Aorta (tissue), 5 donors: Measurements from ENCODE around the gene ACTN1. TPM values are rescaled to one million over a fixed set of nuclear protein-coding genes. Genes with fewer than 3 reads are reported as not detected.

ENCODE experiments used
- ATAC-seq: fragments of 200-7000 bp; cut with Tn5 transposase; one replicate; pipeline ENCODE4 v1.9.1; 2022; ENCODE audit warnings: moderate library complexity; ENCODE audit not compliant: low FRiP score
- DNase-seq, 2 donors: peaks; one replicate each; pipeline ENCODE4 v3.0.0-alpha.2; 2020
- H3K27ac ChIP-seq, 2 donors: one replicate each; pipeline ENCODE4 v1.5.1; 2013; ENCODE audit warnings: low read length in 2 of 2, mild to moderate bottlenecking in 2 of 2, moderate library complexity in 2 of 2, control low read depth in 1 of 2, inconsistent platforms in 1 of 2, low read depth in 1 of 2
- H3K27me3 ChIP-seq, 2 donors: one replicate each; pipeline ENCODE4 v1.6.1; 2013; ENCODE audit warnings: control low read depth in 1 of 2, low read length in 1 of 2, mild to moderate bottlenecking in 1 of 2, moderate library complexity in 1 of 2; ENCODE audit not compliant: insufficient read depth in 2 of 2, control insufficient read depth in 1 of 2
- H3K36me3 ChIP-seq, 2 donors: one replicate each; pipeline ENCODE4 v1.6.1; 2013; ENCODE audit warnings: control low read depth in 1 of 2, low read length in 1 of 2, mild to moderate bottlenecking in 1 of 2; ENCODE audit not compliant: insufficient read depth in 2 of 2, control insufficient read depth in 1 of 2
- H3K4me1 ChIP-seq, 2 donors: one replicate each; pipeline ENCODE4 v1.6.1; 2013; ENCODE audit warnings: low read length in 2 of 2, control low read depth in 1 of 2, mild to moderate bottlenecking in 1 of 2, moderate library complexity in 1 of 2; ENCODE audit not compliant: insufficient read depth in 2 of 2, control insufficient read depth in 1 of 2
- H3K4me3 ChIP-seq, 2 donors: one replicate each; pipeline ENCODE4 v1.5.1; 2013; ENCODE audit warnings: low read length in 2 of 2, control low read depth in 1 of 2, mild to moderate bottlenecking in 1 of 2
- H3K9me3 ChIP-seq: one replicate; pipeline ENCODE4 v1.6.1; 2013; ENCODE audit warnings: mild to moderate bottlenecking, low read length; ENCODE audit not compliant: control insufficient read depth
- WGBS, 2 donors: extraction: QIAGEN DNeasy Blood & Tissue Kit; methylation state at CpG; one replicate each; pipeline ENCODE4 v1.1.7; 2013; 5-methylcytosine and 5-hydroxymethylcytosine counted together
- intact Hi-C, 2 donors: fragments of 100-400 bp; cut with DNase I; formaldehyde crosslinking; loops; one replicate each; pipeline versions ENCODE4 v1.14.2 to v1.15.0; 2022
- polyA plus RNA-seq, 2 donors: library from polyadenylated mRNA; stranded (reverse); fragments of 200-250 nt; gene quantifications; one replicate each; pipeline ENCODE4 v1.2.3, GENCODE V29; 2013
- total RNA-seq, 2 donors: library from RNA; stranded (reverse); fragmentation: NEBNext Ultra II Directional; extraction: Animal tissue kit (Norgen Biotek cat#: 25700); gene quantifications; one replicate each; pipeline ENCODE4 v1.2.1, GENCODE V29; 2021
- donor health status: healthy with polysubstance abuse.
- donor health status: Bipolar disorder and iron deficiency.
- donor health status: DM: no; HTN: no; CAD: no.
- donor health status: DM: no; HTN: no; CAD: no.
- donor health status: DM: yes; HTN: yes; CAD: no.

Gene ACTN1
- total and polyA plus RNA-seq, 4 donors: 82.0 to 1,590 (median 631) TPM

DNA sequence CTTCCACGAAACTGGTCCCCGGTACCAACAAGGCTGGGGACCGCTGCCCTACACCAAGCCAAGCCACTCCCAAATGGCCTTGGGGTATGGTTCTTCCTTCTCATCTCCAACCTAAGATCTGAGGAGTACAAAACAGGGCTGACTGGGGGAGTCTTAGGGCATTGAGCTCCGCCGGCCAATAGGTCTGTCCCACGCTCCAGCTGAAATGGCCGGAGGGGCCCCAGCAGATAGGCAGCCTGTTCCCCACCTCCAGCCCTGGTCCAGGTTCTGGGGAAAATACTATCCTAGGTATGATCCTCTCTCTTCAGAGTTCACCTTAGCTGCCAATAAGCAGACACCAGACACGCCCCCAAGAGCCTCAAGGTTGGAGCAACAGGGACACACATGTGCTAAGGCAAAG lies 90.2 kb downstream of the ACTN1 start:
- ATAC-seq (no peak), DNase-seq (peak in 1 of 2 donors; percentile 61)
- Histone ChIP-seq H3K27ac (peak overlapping the region in 1 of 2 donors; percentile 31), H3K4me1 (no peaks in the 10 kb centered on the region), H3K27me3 (no peaks in the 10 kb centered on the region), H3K4me3 (no peak overlapping the region), H3K36me3 (peaks cover 8 to 24% of the 10 kb centered on the region in 2 donors), H3K9me3 (no peaks in the 10 kb centered on the region)
- intact Hi-C loops: no loop called here
- WGBS, 2 donors: 83 to 86% methylated on average over 8 of the region's 8 CpGs

DNA sequence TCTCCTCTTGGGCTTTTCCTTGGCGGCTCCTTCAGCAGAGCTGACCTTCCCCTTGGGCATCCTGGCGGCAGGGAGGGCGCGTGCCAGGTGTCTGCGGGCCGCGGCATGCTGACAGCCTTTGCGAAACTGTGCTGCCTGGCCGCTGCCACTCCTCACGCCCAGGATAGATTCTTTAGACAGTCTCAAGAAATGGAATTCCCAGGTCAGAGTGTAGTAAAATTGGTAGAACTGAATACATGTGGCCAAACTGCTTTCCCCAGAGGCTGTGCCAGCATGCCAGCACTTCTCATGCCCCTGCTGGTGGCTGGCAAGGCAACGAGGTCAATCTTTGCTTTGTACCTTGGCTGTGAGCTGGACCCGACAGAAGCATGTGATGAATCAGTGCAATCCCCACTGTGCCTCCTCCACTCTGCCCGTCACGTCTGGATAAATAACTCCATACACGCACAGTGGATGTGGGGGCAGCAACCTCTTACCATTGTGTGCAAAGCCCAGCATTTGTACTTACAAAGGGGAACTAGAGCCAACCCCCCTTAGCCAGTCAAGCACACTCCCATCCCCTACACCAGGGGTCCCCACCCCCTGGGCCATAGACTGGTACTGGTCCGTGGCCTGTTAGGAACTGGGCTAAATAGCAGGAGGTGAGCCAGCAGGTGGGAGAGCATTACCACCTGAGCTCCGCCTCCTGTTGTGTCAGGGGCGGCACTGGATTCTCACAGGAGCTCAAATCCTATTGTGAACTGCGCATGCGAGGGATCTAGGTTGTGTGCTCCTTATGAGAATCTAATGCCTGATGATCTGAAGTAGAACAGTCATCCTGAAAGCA lies 90.9 kb downstream of the ACTN1 start:
- ATAC-seq: peak; percentile 11
- DNase-seq: peak in 1 of 2 donors; percentile 76
- Histone ChIP-seq H3K27me3 (no peaks in the 10 kb centered on the region), H3K9me3 (no peaks in the 10 kb centered on the region), H3K4me3 (no peak overlapping the region), H3K27ac (peak overlapping the region in 1 of 2 donors; percentile 32), H3K4me1 (no peaks in the 10 kb centered on the region), H3K36me3 (peaks cover 8 to 19% of the 10 kb centered on the region in 2 donors)
- 50 to 55% methylated on average over 20 of the region's 20 CpGs for WGBS, 2 donors
- intact Hi-C loops: no loop called here

DNA sequence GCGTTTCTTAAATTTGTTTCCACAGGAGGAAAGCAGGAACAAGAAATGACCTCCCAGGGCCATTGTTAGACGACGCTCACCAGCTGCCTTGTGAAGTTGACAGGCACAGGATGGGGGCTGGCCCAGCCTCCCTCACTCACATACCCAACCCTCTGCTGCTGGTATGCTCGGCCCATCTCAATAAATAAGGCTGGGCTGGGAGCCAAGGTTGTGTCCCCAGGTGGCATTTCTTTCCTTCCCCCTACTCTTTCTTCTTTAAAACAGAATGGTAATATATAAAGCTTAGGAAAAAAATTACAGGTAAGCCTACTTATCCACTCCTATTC lies 93.0 kb downstream of the ACTN1 start:
- DNase-seq (no peak), ATAC-seq (no peak)
- intact Hi-C loops: no loop called here
- Histone ChIP-seq H3K4me3 (no peak overlapping the region), H3K27ac (no peak overlapping the region), H3K4me1 (no peaks in the 10 kb centered on the region), H3K36me3 (peaks cover 5 to 27% of the 10 kb centered on the region in 2 donors), H3K9me3 (no peaks in the 10 kb centered on the region), H3K27me3 (no peaks in the 10 kb centered on the region)
- WGBS, 2 donors: 46 to 47% methylated on average over 4 of the region's 4 CpGs

DNA sequence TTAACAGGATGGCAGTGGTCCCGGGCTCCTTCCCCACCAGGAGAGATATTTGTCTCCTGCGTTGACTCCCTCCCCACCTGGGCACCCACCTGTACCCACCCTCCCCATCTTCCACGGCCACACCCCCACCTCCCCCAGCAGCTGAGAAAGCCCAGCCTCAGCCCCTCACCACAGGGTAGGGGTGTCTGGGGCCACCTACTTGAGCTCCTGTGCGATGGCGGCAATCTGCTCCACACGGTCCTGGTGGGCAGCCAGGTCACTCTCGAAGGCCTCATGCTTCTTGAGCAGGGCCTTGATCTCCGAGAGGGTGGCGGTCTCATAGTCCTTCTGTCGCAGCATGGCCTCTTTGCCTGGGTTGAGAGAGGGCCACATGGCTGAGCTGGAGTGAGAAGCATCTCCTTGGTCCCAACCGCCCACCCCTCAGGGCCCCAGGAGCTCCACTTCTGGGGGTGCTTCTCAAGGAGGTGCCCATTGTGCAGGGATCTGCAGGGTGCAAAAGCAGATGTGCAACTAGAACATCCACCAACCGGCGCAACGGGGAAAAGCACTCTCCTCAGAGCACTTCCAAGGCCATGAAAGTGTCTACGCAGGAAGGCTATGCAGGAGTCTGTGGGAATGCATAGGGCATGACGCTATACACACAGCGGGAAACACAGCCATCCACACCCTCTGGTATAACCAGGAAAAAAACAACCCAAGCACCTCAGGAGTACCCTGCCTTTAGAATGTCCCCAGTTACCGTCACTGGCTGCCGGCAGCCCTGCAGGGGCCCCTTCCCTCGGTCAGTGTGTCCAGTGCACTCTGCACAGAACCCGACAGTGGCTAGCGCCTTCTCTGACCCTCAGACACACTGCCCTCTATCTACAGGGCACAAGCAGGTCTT lies 93.6 kb downstream of the ACTN1 start:
- Histone ChIP-seq H3K36me3 (peaks cover 5 to 24% of the 10 kb centered on the region in 2 donors), H3K4me3 (no peak overlapping the region), H3K4me1 (no peaks in the 10 kb centered on the region), H3K27me3 (no peaks in the 10 kb centered on the region), H3K27ac (peak overlapping the region in 1 of 2 donors; percentile 66), H3K9me3 (no peaks in the 10 kb centered on the region)
- ATAC-seq: peak; percentile 22
- intact Hi-C loops: no loop called here
- DNase-seq: no peak
- 90 to 91% methylated on average over 22 of the region's 22 CpGs for WGBS, 2 donors

DNA sequence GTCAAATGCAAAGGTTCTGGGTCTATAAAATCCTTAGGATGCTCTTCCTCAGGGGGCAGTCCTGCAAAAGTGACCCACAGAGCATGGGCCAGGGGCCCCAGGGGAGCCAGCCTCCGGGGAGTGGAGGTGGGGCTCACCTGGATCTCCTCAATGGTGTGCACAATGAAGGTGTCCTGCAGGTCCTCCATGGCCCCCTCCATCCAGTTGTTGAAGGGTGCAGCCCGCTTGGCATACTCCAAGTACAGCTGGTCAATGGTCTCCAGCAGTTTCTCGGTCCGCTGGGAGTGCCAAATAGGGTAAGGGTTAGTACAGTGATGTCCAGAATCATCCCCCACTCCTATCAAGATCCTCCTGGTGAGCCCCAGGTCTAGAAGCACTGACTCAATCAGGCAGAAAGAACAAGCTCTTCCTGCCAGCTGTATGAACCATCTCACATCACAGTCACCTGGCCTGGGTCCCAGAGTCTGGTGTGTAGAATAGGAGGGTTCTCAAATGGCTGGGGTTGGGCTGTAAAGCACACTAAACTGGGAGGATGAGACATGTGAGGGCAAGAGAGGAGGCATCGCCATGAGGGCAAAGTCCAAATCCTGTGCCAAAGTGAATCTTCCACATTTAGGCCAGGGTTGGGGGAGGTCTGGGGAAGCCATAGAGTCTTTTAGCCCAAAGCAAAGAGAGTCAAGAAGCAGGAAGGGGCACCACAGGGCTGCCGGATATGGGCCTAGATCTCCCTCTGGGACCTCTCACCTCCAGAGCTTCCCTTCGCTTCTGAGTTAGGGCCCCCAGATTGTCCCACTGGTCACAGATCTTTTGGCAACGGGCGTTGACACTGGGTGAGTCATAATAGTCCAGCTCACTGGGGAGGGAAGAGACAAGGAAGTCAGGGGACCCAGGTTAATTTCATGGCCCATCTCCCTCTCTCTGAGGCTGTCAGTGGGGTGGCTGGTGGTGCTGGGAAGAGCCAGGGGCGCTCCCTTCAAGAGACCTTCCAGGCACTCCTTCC lies 94.8 kb downstream of the ACTN1 start:
- 51 to 54% methylated on average over 10 of the region's 10 CpGs for WGBS, 2 donors
- intact Hi-C loops: no loop called here
- Histone ChIP-seq H3K27me3 (no peaks in the 10 kb centered on the region), H3K9me3 (no peaks in the 10 kb centered on the region), H3K27ac (peak overlapping the region; percentile 19 to 66), H3K4me1 (no peaks in the 10 kb centered on the region), H3K4me3 (no peak overlapping the region), H3K36me3 (peaks cover 10 to 25% of the 10 kb centered on the region in 2 donors)
- no peak for DNase-seq
- no peak for ATAC-seq

DNA sequence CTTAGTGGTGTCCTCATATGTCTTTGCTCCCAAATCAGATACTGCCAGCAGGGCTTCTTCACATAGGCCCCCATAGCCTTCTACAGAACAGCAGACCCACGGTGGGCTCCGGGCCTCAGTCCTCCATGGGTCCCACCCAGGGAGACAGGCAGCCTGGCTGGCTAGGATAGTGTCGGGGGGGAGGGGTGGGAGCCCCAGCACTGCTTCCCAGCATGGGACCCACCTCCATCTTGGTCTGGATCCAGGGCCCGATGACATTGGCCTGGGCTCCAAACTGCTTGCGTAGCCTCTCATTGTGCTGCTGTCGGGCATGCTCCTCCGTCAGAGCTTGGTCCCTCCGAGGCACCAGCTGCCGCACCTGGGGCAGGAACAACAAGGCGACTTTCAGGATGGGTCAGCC lies 96.9 kb downstream of the ACTN1 start:
- WGBS, 2 donors: 78 to 81% methylated on average over 10 of the region's 10 CpGs
- Histone ChIP-seq H3K36me3 (peaks cover 11 to 34% of the 10 kb centered on the region in 2 donors), H3K4me3 (no peak overlapping the region), H3K27ac (no peak overlapping the region), H3K9me3 (no peaks in the 10 kb centered on the region), H3K27me3 (no peaks in the 10 kb centered on the region), H3K4me1 (no peaks in the 10 kb centered on the region)
- ATAC-seq (no peak), DNase-seq (no peak)
- intact Hi-C loops: no loop called here

DNA sequence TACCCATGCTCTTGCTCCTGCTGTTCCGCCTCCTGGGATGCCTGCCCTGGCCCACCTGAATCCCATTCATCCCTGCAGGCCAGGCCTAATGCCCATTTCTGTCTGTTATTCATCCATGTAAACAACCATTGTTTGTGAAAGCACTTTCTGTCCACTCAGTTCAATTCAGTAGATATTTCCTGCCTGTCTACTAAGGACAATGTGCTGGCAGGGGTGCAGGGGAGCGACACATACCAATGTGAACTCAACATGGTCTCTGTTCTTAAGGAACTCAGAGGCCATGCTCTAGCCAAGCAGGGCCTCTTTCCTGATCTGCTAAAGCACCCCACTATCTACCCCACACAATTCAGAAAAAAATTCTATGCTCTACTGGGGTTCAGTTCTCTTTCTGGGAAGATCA lies 97.7 kb downstream of the ACTN1 start:
- ATAC-seq (no peak), DNase-seq (peak in 1 of 2 donors; percentile 18)
- peaks cover 15 to 40% of the 10 kb centered on the region in 2 donors for H3K36me3 ChIP-seq
- no peaks in the 10 kb centered on the region for H3K9me3 ChIP-seq
- WGBS, 2 donors: 83 to 89% methylated on average over 2 of the region's 2 CpGs
- no peak overlapping the region for H3K4me3 ChIP-seq
- H3K4me1 ChIP-seq: no peaks in the 10 kb centered on the region
- H3K27ac ChIP-seq: peak overlapping the region in 1 of 2 donors; percentile 17
- intact Hi-C loops: no loop called here
- H3K27me3 ChIP-seq: no peaks in the 10 kb centered on the region

DNA sequence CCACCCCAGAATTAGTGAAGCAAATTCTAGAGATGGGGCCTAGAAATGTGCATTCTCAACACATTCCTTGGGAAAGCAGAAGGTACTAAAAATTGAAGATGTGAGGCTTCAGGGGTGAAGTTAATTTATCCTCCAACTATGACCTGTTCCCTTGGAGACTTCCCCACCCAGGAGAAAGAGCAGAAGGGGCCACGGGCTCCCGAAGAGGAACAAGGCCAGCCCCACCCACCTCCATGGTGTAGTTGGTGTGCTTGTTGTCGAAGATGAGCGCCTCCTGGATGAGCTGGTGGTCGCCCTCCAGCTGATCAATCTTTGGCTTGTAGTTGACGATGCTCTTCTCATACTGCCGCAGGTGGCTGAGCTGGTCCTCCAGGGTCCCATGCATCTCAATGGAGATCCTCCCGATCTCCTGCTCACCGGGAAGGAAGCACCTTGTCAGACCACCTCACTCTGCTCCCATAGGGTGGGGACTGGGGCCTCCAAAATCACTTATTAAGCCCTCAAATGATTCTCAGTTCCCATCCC lies 98.5 kb downstream of the ACTN1 start:
- H3K4me1 ChIP-seq: no peaks in the 10 kb centered on the region
- H3K9me3 ChIP-seq: no peaks in the 10 kb centered on the region
- WGBS, 2 donors: 77 to 91% methylated on average over 9 of the region's 9 CpGs
- intact Hi-C loops: no loop called here
- H3K27me3 ChIP-seq: no peaks in the 10 kb centered on the region
- H3K36me3 ChIP-seq: peaks cover 17 to 41% of the 10 kb centered on the region in 2 donors
- DNase-seq (no peak), ATAC-seq (no peak)
- no peak overlapping the region for H3K4me3 ChIP-seq
- no peak overlapping the region for H3K27ac ChIP-seq
